Measurements from ENCODE around the gene BAZ1A. TPM values are rescaled to one million over a fixed set of nuclear protein-coding genes. Genes with fewer than 3 reads are reported as not detected.

BAZ1A gene
- total and polyA plus RNA-seq, 2 experiments from 2014 or later, result 24.2 to 26.8 TPM

DNA sequence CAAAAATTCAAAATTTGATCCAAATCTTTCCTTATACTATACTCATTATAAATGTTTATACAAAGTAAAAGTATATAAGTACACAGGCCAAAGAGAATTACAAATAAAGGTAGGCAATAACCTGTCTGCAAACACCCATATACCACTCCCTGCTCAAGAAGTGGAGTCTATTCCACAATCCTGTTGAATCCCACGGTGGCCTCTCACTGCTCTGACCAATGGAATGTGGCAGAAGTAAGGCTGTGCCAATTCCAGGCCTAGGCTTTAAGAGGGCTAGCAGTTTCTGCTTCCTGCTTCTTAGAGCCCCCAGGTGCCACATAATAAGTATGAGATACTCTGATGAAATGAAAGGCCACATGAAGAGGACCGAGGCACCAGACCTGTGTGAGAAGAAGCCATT lies 80.9 kb downstream of the BAZ1A start:
- H4K20me1 ChIP-seq (replicated peaks; ENCODE audit: insufficient read depth), result no peaks in the 10 kb centered on the region
- peaks cover 18% of the 10 kb centered on the region for H3K36me3 ChIP-seq (ENCODE audit: insufficient read depth)
- no peaks in the 10 kb centered on the region for H3F3A ChIP-seq (replicated peaks; ENCODE audit: low read depth)
- H3K4me2 ChIP-seq, result no peak overlapping the region
- H3K27me3 ChIP-seq (ENCODE audit: insufficient read depth), result no peaks in the 10 kb centered on the region
- TF ChIP-seq NANOG (IDR thresholded peaks at IDR 0.05; ENCODE audit: borderline replicate concordance), result no peak
- TF ChIP-seq, protein P1, sequence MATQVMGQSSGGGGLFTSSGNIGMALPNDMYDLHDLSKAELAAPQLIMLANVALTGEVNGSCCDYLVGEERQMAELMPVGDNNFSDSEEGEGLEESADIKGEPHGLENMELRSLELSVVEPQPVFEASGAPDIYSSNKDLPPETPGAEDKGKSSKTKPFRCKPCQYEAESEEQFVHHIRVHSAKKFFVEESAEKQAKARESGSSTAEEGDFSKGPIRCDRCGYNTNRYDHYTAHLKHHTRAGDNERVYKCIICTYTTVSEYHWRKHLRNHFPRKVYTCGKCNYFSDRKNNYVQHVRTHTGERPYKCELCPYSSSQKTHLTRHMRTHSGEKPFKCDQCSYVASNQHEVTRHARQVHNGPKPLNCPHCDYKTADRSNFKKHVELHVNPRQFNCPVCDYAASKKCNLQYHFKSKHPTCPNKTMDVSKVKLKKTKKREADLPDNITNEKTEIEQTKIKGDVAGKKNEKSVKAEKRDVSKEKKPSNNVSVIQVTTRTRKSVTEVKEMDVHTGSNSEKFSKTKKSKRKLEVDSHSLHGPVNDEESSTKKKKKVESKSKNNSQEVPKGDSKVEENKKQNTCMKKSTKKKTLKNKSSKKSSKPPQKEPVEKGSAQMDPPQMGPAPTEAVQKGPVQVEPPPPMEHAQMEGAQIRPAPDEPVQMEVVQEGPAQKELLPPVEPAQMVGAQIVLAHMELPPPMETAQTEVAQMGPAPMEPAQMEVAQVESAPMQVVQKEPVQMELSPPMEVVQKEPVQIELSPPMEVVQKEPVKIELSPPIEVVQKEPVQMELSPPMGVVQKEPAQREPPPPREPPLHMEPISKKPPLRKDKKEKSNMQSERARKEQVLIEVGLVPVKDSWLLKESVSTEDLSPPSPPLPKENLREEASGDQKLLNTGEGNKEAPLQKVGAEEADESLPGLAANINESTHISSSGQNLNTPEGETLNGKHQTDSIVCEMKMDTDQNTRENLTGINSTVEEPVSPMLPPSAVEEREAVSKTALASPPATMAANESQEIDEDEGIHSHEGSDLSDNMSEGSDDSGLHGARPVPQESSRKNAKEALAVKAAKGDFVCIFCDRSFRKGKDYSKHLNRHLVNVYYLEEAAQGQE (IDR thresholded peaks at IDR 0.05; ENCODE audit: unreplicated experiment), result no peak
- TF ChIP-seq POLR2AphosphoS5 (IDR thresholded peaks at IDR 0.05; ENCODE audit: low read depth), result no peak
- TF ChIP-seq, protein P2, sequence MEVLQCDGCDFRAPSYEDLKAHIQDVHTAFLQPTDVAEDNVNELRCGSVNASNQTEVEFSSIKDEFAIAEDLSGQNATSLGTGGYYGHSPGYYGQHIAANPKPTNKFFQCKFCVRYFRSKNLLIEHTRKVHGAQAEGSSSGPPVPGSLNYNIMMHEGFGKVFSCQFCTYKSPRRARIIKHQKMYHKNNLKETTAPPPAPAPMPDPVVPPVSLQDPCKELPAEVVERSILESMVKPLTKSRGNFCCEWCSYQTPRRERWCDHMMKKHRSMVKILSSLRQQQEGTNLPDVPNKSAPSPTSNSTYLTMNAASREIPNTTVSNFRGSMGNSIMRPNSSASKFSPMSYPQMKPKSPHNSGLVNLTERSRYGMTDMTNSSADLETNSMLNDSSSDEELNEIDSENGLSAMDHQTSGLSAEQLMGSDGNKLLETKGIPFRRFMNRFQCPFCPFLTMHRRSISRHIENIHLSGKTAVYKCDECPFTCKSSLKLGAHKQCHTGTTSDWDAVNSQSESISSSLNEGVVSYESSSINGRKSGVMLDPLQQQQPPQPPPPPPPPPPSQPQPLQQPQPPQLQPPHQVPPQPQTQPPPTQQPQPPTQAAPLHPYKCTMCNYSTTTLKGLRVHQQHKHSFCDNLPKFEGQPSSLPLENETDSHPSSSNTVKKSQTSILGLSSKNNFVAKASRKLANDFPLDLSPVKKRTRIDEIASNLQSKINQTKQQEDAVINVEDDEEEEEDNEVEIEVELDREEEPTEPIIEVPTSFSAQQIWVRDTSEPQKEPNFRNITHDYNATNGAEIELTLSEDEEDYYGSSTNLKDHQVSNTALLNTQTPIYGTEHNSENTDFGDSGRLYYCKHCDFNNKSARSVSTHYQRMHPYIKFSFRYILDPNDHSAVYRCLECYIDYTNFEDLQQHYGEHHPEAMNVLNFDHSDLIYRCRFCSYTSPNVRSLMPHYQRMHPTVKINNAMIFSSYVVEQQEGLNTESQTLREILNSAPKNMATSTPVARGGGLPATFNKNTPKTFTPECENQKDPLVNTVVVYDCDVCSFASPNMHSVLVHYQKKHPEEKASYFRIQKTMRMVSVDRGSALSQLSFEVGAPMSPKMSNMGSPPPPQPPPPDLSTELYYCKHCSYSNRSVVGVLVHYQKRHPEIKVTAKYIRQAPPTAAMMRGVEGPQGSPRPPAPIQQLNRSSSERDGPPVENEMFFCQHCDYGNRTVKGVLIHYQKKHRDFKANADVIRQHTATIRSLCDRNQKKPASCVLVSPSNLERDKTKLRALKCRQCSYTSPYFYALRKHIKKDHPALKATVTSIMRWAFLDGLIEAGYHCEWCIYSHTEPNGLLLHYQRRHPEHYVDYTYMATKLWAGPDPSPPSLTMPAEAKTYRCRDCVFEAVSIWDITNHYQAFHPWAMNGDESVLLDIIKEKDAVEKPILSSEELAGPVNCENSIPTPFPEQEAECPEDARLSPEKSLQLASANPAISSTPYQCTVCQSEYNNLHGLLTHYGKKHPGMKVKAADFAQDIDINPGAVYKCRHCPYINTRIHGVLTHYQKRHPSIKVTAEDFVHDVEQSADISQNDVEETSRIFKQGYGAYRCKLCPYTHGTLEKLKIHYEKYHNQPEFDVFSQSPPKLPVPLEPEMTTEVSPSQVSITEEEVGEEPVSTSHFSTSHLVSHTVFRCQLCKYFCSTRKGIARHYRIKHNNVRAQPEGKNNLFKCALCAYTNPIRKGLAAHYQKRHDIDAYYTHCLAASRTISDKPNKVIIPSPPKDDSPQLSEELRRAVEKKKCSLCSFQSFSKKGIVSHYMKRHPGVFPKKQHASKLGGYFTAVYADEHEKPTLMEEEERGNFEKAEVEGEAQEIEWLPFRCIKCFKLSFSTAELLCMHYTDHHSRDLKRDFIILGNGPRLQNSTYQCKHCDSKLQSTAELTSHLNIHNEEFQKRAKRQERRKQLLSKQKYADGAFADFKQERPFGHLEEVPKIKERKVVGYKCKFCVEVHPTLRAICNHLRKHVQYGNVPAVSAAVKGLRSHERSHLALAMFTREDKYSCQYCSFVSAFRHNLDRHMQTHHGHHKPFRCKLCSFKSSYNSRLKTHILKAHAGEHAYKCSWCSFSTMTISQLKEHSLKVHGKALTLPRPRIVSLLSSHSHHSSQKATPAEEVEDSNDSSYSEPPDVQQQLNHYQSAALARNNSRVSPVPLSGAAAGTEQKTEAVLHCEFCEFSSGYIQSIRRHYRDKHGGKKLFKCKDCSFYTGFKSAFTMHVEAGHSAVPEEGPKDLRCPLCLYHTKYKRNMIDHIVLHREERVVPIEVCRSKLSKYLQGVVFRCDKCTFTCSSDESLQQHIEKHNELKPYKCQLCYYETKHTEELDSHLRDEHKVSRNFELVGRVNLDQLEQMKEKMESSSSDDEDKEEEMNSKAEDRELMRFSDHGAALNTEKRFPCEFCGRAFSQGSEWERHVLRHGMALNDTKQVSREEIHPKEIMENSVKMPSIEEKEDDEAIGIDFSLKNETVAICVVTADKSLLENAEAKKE (CRISPR knock-in tag; IDR thresholded peaks at IDR 0.05), result no peak
- TF ChIP-seq, protein P3, sequence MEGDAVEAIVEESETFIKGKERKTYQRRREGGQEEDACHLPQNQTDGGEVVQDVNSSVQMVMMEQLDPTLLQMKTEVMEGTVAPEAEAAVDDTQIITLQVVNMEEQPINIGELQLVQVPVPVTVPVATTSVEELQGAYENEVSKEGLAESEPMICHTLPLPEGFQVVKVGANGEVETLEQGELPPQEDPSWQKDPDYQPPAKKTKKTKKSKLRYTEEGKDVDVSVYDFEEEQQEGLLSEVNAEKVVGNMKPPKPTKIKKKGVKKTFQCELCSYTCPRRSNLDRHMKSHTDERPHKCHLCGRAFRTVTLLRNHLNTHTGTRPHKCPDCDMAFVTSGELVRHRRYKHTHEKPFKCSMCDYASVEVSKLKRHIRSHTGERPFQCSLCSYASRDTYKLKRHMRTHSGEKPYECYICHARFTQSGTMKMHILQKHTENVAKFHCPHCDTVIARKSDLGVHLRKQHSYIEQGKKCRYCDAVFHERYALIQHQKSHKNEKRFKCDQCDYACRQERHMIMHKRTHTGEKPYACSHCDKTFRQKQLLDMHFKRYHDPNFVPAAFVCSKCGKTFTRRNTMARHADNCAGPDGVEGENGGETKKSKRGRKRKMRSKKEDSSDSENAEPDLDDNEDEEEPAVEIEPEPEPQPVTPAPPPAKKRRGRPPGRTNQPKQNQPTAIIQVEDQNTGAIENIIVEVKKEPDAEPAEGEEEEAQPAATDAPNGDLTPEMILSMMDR (conservative IDR thresholded peaks at IDR 0.05; ENCODE audit: low read depth in 2 of 2), result no peak
- no peak for TF ChIP-seq ZNF331 (CRISPR knock-in tag; IDR thresholded peaks at IDR 0.05; ENCODE audit: low read depth)
- no peak for TF ChIP-seq EZH2 (IDR thresholded peaks at IDR 0.05; ENCODE audit: low read depth, unreplicated experiment)
- no peak for TF ChIP-seq EZH2phosphoT487 (IDR thresholded peaks at IDR 0.05; ENCODE audit: unreplicated experiment)
- TF ChIP-seq CREB1 (CRISPR knock-in tag; IDR thresholded peaks at IDR 0.05; ENCODE audit: low read depth), result no peak
- TF ChIP-seq JUNB (IDR thresholded peaks at IDR 0.05; ENCODE audit: unreplicated experiment), result no peak
- TF ChIP-seq, protein P4, sequence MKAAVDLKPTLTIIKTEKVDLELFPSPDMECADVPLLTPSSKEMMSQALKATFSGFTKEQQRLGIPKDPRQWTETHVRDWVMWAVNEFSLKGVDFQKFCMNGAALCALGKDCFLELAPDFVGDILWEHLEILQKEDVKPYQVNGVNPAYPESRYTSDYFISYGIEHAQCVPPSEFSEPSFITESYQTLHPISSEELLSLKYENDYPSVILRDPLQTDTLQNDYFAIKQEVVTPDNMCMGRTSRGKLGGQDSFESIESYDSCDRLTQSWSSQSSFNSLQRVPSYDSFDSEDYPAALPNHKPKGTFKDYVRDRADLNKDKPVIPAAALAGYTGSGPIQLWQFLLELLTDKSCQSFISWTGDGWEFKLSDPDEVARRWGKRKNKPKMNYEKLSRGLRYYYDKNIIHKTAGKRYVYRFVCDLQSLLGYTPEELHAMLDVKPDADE (IDR thresholded peaks at IDR 0.05), result no peak
- no peak for TF ChIP-seq STAT1 (IDR thresholded peaks at IDR 0.05; ENCODE audit: unreplicated experiment)
- no peak for TF ChIP-seq ZNF114 (CRISPR knock-in tag; IDR thresholded peaks at IDR 0.05)
- H3K27ac ChIP-seq (ENCODE audit: low read depth), result no peak overlapping the region
- Mint-ChIP-seq H3K9me3 (peaks cover 16% of the 10 kb centered on the region), H3K36me3 (ENCODE audit: low read depth) (peaks cover 40% of the 10 kb centered on the region), H3K4me3 (no peak overlapping the region), H3K27ac (no peak overlapping the region), H3K4me1 (no peaks in the 10 kb centered on the region), H3K27me3 (ENCODE audit: insufficient read depth, low read depth, poor library complexity) (peaks cover 1% of the 10 kb centered on the region)
- no peak overlapping the region for H3K4me3 ChIP-seq
- DNase-seq (ENCODE audit: low spot score), result no peak
- H3K9me2 ChIP-seq (ENCODE audit: insufficient read depth), result no peaks in the 10 kb centered on the region
- no peak for ATAC-seq
- H3K4me1 ChIP-seq (ENCODE audit: insufficient read depth), result no peaks in the 10 kb centered on the region
- no peak overlapping the region for H2AFZ ChIP-seq
- H3K79me2 ChIP-seq (replicated peaks; ENCODE audit: insufficient read depth), result no peaks in the 10 kb centered on the region
